Measurements from ENCODE around the gene FRS2. TPM values are rescaled to one million over a fixed set of nuclear protein-coding genes. Genes with fewer than 3 reads are reported as not detected.

The FRS2 gene
- total and polyA plus RNA-seq, 9 of the 15 experiments (the other 6 are each of a cell fraction or from before 2014, with no cell fraction given): 1.0 to 9.1 (median 6.0) TPM

- in situ Hi-C loops (cut with MboI): no loop called here
- 69% methylated on average over 4 of the region's 4 CpGs for WGBS (ENCODE audit: insufficient coverage, low coverage, missing lambda C conversion rate)
- POLR2A ChIA-PET: no interaction called here
Measured at GRCh38 chr12:69598174-69598753, 128.1 kb downstream of the FRS2 start.

More at GRCh38 chr12:69598174-69598753, 128.1 kb downstream of the FRS2 start:
- BruUV-seq (replicated peaks): no TSS peak
- TF ChIP-seq, protein P1, sequence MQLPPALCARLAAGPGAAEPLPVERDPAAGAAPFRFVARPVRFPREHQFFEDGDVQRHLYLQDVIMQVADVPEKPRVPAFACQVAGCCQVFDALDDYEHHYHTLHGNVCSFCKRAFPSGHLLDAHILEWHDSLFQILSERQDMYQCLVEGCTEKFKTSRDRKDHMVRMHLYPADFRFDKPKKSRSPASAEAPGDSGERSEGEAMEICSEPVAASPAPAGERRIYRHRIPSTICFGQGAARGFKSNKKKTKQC (CRISPR knock-in tag; IDR thresholded peaks at IDR 0.05): no peak
- TF ChIP-seq RBM25 (IDR thresholded peaks at IDR 0.05; ENCODE audit: low read depth, low read length, severe bottlenecking) (no peak), ZBTB9 (CRISPR knock-in tag; IDR thresholded peaks at IDR 0.05) (no peak), FOSL1 (tag; conservative IDR thresholded peaks at IDR 0.05) (no peak)
- TF ChIP-seq, protein P2, sequence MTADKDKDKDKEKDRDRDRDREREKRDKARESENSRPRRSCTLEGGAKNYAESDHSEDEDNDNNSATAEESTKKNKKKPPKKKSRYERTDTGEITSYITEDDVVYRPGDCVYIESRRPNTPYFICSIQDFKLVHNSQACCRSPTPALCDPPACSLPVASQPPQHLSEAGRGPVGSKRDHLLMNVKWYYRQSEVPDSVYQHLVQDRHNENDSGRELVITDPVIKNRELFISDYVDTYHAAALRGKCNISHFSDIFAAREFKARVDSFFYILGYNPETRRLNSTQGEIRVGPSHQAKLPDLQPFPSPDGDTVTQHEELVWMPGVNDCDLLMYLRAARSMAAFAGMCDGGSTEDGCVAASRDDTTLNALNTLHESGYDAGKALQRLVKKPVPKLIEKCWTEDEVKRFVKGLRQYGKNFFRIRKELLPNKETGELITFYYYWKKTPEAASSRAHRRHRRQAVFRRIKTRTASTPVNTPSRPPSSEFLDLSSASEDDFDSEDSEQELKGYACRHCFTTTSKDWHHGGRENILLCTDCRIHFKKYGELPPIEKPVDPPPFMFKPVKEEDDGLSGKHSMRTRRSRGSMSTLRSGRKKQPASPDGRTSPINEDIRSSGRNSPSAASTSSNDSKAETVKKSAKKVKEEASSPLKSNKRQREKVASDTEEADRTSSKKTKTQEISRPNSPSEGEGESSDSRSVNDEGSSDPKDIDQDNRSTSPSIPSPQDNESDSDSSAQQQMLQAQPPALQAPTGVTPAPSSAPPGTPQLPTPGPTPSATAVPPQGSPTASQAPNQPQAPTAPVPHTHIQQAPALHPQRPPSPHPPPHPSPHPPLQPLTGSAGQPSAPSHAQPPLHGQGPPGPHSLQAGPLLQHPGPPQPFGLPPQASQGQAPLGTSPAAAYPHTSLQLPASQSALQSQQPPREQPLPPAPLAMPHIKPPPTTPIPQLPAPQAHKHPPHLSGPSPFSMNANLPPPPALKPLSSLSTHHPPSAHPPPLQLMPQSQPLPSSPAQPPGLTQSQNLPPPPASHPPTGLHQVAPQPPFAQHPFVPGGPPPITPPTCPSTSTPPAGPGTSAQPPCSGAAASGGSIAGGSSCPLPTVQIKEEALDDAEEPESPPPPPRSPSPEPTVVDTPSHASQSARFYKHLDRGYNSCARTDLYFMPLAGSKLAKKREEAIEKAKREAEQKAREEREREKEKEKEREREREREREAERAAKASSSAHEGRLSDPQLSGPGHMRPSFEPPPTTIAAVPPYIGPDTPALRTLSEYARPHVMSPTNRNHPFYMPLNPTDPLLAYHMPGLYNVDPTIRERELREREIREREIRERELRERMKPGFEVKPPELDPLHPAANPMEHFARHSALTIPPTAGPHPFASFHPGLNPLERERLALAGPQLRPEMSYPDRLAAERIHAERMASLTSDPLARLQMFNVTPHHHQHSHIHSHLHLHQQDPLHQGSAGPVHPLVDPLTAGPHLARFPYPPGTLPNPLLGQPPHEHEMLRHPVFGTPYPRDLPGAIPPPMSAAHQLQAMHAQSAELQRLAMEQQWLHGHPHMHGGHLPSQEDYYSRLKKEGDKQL (CRISPR knock-in tag; IDR thresholded peaks at IDR 0.05; ENCODE audit: borderline replicate concordance): no peak
- Histone ChIP-seq H3K9ac (ENCODE audit: insufficient read depth in 1 of 2, low read depth in 2 of 2, low read length in 2 of 2) (no peak overlapping the region), H3K4me2 (ENCODE audit: insufficient read depth, low read length) (no peak overlapping the region), H3K27me3 (ENCODE audit: control insufficient read depth in 2 of 2, insufficient read depth in 2 of 2, low read length in 2 of 2) (no peaks in the 10 kb centered on the region), H3K4me1 (replicated peaks in 1 of 2; ENCODE audit: control insufficient read depth in 2 of 2, insufficient read depth in 2 of 2, low read length in 2 of 2) (no peaks in the 10 kb centered on the region), H3K79me2 (ENCODE audit: control insufficient read depth, insufficient read depth, low read length) (peaks cover 6% of the 10 kb centered on the region; the same call in 1 of the 3 replicates), H2AFZ (ENCODE audit: low read depth, low read length) (no peak overlapping the region), H3K4me3 (no peak overlapping the region), H3K9me1 (ENCODE audit: control insufficient read depth, insufficient read depth, low read length) (no peaks in the 10 kb centered on the region), H4K20me1 (replicated peaks; ENCODE audit: control insufficient read depth, insufficient read depth, low read length) (no peaks in the 10 kb centered on the region), H3K36me3 (ENCODE audit: control insufficient read depth, insufficient read depth, low read length) (peaks cover 95% of the 10 kb centered on the region), H3K9me3 (replicated peaks; ENCODE audit: control insufficient read depth, insufficient read depth, low read depth, low read length) (no peaks in the 10 kb centered on the region), H3K27ac (ENCODE audit: extremely low read depth, low read depth, low read length) (no peak overlapping the region)
- CTCF ChIA-PET (ENCODE audit: low intra/inter-chr PET ratio): no interaction called here
- no peak for FAIRE-seq
- no peak for ATAC-seq
- intact Hi-C loops (cut with micrococcal nuclease): no loop called here
- DNase-seq (ENCODE audit: extremely low read depth in 1 of 4, low spot score in 3 of 4): no peak

Data from K562 (cell line).